SW480 (cell line): Measurements from ENCODE around the gene KMT2E.
"Not testable (repeated sequence)": the region's sequence is repeated elsewhere in the genome, so short reads cannot be mapped to it uniquely, and the experiment has no call there.

Experiments used
- DNase-seq: peaks from one replicate; pipeline ENCODE4 v3.0.0-alpha.2; 2016; ENCODE audit warnings: low spot score

Gene KMT2E, protein sequence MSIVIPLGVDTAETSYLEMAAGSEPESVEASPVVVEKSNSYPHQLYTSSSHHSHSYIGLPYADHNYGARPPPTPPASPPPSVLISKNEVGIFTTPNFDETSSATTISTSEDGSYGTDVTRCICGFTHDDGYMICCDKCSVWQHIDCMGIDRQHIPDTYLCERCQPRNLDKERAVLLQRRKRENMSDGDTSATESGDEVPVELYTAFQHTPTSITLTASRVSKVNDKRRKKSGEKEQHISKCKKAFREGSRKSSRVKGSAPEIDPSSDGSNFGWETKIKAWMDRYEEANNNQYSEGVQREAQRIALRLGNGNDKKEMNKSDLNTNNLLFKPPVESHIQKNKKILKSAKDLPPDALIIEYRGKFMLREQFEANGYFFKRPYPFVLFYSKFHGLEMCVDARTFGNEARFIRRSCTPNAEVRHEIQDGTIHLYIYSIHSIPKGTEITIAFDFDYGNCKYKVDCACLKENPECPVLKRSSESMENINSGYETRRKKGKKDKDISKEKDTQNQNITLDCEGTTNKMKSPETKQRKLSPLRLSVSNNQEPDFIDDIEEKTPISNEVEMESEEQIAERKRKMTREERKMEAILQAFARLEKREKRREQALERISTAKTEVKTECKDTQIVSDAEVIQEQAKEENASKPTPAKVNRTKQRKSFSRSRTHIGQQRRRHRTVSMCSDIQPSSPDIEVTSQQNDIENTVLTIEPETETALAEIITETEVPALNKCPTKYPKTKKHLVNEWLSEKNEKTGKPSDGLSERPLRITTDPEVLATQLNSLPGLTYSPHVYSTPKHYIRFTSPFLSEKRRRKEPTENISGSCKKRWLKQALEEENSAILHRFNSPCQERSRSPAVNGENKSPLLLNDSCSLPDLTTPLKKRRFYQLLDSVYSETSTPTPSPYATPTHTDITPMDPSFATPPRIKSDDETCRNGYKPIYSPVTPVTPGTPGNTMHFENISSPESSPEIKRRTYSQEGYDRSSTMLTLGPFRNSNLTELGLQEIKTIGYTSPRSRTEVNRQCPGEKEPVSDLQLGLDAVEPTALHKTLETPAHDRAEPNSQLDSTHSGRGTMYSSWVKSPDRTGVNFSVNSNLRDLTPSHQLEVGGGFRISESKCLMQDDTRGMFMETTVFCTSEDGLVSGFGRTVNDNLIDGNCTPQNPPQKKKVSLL (N-terminal part only)

DNA sequence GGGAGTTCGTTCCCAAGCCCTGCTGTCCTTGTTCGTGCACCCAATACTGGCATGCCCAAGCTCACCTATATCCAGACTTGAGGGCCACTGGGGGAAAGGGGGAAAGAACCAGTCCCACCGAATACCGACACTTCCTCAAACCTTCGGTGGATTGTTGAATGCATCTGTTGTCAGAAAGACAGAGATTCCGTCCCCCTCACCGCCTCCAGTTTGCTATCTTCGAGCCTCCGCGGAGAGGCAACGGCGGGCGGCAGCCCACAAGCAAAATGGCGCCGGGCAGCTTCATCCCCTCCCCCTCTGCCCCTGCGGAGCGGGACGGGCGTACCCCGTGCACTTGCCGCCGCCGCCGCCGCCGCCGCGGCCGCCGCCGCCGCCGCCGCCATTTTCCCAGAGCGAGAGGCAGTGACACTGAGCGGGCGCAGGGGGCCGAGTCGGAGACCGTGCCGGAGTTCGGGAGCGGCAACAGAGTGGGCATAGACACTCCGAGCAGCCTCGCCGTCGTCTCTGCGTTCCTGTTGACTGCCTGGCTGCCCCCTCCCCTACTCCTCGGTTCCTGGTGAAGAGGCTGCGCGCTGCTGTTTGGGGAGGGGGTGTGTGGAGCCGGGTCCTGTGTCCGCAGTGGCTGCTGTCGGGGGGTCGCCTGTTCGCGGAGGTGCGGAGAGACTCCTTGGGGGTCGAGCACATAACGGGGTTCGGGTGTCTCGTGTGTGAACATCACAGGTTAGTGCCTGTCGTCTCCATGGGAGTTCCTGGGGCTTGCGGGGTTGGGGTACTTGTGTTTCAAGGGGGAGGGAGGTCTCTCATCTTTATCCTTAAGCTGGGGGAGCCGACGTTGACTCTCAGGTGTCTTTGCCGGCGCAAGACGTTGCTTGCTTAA, at the start of gene KMT2E:
TSS of gene KMT2E (plus strand) at position 390 of the 877 bp plus-strand sequence. CDS start 26,748 bp downstream, outside the sequence.
- DNase-seq, result peak; percentile 94

DNA sequence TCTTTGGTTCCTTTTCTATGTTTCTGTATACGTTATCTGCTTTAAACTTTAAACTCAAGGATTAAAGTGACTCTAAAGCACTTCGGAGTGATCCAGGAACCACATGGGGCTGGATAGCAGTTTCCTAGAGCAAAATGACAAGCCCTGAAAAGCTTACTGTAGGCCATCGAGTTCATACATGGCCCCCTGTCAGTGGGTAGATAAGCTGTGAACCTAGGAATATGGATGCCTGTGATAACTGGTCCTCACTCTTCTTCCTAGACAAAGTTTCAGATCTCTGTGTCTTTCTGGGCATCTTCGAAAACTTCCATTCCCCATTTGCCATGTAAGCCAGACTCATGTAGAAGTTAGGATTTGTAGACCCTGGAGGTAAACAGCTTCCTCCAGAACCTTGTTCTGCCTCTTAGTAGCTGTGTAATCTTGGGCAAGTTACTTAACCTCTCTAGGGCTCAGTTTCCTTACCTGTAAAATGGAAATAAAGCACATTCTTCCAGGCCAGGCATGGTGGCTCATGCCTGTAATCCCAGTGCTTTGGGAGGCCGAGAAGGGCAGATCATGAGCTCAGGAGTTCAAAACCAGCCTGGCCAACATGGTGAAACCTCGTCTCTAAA, 49.3 kb upstream of the KMT2E start:
- no peak for DNase-seq

DNA sequence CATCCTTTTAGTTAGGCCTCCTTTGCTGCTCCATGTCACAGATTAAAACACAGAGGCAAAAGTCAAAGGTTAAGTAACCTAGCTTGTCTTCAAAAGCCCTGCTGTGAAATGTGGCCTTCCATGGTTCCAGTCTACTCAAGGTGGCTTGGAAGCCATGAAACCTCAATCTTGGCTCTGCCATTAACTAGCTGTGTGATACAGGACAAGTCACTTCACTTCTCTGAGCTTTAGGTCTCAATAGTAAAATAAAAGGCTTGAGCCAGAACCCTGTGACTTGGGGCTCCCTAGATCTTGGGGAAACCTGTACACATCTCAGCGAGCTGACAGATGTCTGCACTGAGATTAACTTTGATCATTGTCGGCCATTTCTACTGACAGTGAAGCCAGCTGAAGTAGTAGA, 48.0 kb upstream of the KMT2E start:
- DNase-seq, result no peak

DNA sequence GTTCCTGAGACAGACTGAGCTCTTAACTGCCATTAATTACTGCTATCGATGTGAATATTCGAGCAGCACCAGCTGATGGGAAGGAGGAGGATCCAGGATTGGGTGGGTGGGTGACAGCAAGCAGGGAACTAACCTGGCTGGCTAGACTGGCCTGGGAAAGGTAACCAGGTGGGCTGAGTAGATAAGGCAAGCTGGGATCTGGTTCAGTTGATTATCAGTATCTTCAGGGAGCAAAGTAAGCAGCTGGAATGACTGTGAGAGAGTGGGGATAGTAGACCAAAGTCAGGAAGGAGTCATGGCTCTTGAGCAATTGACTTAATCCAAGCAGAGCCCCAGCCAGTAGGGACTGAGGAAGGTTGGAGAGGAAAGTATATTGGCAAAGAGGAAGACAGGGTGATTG, 46.9 kb upstream of the KMT2E start:
- DNase-seq, result no peak

DNA sequence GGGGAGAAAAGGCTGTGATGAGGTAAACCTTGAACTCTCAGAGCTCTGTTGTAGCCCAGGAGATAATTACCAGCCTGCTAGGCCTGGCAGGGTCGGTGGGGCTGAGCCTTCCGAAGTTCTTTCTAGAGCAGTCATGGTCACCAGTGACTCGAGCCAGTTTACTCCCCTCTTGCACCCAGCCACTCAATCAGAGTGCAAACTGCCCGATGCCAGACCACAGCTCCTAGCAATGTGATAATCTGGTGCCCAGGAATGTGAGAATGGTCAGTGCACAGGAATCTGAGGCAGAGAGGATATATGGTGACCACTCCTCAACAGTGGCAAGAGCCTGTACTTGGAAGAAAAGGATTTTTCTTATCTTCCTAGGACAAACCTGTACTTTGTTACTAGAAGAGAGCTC, 46.4 kb upstream of the KMT2E start:
- no peak for DNase-seq

DNA sequence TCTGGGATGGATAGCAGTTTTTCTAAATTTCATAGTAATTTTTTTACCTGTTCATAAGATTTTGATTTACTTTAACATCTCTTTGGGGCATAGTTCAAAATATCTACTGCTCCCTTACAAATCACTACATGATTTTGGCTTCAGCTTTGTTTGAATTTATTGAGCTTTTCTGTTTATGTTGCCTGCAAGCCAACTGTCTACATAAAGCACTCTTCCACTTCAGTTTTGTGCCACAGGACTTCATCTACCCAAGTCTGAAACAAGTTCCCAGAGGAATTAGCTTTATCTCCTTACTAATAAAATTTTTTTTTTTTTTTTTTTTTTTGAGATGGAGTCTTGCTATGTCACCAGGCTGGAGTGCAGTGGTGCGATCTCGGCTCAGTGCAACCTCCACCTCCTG, 45.4 kb upstream of the KMT2E start:
- DNase-seq, result no peak

DNA sequence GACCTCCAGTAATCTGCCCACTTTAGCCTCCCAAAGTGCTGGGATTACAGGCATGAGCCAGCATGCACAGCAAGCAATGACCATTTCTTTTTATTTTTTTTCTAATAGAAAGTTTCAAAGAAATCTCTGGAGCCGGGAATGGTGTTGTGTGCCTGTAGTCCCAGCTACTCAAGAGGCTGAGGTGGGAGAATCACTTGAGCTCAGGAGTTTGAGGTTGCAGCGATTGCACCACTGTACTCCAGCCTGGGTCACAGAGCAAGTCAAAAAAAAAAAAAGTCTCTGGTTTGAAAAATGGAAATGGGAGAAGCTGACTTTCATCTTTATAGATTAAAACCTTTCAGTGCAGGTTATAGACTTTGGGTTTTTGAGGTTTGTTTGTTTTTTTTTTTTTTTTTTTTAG, 44.8 kb upstream of the KMT2E start:
- no peak for DNase-seq

DNA sequence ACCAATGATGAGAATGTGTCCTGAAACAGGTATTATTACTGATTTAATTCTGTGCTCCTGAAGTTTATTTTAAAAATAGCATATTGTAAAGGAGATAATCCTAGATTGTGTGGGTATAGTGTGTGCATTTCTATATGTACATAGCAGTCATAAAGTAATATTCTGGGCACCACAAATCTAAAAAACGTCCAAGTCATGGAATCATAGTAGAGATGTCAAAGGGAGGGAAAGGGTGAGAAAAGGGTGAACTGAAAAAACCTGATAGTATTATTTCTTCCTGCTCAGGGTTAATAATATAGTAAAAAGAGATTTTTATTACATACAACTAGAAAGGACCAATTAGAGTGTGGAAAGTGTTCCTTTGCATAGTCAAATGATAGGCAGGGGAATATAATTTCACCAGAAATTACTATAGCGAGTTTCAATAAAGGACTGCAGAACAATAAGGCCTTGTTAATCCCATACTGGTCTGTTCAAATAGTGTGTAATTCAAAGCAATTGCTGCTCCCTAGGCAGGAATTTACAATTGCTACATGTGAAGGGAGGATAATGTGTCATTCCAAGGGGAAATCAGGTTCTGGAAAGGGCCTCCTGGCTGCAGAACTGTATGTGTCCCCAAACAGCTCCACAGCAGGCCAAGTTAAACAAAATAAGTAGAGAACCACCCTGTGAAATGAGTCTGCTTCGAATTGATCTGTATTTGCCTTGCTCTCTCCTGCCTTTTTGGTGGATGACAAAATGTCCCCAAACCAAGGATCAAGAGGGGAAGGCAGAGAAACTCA, 42.5 kb upstream of the KMT2E start:
- peak; percentile 79 for DNase-seq

DNA sequence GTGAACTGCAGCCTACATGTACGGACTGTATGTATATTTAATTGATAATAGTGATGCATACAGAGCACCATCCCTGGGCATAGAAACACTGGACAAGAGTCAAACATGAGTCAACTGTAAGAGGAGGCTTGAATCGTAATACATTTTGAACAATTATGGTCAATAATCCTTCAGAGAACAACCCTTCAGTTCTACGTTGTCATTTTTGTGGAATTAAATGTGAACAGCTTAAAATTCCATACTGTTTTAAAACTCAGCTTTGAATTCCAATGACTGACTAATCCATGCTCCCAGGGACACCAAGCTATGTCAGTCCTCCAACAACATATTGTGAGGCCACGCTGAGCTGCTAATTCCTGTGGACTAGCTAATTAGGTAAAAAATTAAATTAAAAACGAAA, 41.5 kb upstream of the KMT2E start:
- no peak for DNase-seq

DNA sequence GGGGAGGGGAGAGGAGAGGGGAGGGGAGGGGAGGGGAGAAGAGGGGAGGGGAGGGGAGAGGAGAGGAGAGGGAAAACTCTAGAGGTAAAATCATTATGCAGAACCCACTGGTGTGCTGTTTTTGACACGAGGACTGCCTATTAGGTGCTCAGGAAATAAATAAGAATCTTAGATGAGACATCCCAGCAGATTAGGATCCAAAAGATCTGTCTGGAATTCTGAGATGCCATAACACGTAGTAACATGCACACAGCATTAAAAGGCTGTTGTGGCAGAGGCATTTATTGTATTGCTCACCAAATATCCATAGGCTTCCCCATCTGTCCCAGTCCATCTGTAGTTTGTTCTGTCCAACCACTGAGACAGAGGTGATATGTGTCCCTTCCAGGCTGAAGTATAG, 40.8 kb upstream of the KMT2E start:
- no peak for DNase-seq

DNA sequence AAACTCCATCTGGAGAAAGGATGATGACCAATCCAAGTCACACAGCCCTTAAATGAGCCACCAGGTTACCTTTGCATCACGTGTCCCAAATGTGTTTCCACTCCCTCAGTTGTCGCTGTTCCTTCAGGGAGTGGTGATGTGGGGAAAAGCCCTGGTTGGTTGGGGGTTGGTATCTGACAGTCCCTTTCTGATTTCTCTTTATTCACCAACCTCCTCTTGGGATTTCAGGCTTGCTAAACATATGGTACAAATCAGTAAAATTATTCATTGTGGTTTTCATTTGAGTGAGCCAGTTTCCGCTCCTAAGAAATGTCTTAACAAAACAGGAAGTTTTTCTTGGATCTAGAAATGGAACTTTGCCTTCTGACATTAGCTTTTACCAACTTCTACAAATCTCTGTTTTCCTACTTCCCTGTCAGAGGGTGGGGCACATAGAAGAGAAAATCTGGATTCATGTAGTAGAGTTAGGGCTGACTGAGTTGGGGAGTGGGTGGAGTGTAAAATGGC, 40.0 kb upstream of the KMT2E start:
- DNase-seq, result no peak

DNA sequence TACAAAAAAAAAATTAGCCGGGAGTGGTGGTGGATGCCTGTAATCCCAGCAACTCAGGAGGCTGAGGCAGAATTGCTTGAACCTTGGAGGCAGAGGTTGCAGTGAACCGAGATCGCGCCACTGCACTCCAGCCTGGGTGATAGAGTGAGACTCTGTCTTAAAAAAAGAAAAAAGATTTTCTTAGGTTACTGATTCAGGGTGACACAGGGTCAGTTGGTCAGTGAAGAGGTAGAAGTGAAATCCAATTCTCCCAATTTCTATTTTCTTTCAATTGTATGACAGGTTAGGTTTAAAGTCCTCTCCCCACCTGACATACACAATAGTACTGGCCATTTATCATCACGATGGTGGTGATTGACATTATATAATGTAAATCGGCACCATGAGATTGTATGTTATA, 38.5 kb upstream of the KMT2E start:
- DNase-seq, result not testable (repeated sequence)

DNA sequence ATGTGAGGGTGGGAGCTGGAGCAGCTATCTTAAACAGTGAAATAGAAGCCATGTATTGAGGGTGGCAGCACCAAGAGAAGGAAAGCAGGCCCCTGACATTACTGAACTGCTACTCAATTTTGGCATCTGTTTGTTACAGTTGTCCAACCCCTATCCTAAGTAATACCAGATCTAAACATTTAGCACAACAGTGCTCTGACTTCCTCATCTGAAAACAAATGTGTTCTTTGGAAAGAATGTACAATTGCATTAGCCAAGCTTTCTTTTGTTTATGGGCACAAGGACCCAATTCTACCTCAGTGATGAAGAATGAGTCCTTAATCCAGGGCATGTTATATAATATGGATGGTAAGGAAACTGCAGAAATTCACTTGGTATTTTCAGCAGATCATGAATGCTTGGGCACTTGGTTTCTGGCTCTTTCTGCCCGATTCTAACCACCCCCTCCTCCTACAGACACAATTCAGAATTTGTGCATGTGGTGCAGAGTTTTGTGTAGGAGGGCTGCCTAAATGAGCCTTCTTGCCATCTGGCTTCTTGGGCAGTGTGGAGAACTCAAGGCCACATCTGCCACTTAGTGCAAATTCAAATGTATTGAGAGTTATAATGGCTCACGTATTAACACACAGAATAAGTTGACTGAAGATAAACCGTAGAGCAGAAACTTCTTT, 36.9 kb upstream of the KMT2E start:
- DNase-seq, result no peak

DNA sequence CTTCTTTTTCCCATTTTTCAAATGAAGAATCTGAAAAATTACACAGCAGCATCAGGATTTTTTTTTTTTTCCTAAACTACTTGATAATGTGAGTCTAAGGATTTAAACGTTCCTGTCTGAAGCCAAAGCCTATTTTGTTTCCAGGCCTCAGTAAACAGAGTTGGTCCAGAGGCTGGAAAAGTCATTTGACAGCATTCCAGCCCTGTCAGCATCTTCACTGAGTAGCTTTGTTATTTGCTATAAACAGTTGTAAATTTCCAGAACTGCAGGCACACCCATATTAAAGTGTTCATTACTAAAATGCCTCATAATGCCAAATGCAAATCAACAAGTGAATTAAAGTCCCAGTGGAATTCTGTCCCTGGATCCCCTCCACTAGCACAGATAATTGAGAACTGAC, 35.5 kb upstream of the KMT2E start:
- DNase-seq, result no peak

DNA sequence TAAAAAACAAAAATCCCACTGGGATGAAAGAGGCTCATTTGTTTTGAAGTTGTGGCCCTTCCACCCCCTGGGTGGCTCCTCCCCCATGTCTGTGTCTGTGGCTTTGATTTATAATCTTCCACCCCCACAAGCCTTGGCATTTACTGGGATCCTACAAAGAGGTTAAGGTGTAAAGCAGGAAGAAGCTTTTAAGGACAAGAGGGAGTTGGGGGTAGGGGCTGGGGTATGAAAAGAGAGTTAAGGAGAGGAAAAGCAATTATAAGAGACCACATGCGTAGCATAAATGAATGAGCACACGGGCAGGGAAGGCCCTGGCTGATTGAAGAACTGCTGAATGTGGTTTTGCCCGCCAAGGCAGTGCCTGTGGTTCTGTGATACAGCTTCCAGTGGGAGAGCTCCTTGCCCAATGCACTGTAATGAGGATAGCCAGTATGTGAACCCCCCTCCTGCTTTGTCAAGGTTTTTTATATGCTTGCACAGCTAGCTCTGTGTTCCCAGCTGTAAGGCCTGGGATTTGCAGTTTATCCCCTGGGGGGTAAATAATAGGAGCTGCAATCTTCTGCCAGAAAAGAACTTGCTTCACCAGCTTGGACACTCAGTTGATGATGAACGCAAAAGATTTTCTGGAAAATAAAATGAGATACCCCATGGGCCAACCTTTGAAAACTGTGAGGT, 34.7 kb upstream of the KMT2E start:
- peak; percentile 91 for DNase-seq

DNA sequence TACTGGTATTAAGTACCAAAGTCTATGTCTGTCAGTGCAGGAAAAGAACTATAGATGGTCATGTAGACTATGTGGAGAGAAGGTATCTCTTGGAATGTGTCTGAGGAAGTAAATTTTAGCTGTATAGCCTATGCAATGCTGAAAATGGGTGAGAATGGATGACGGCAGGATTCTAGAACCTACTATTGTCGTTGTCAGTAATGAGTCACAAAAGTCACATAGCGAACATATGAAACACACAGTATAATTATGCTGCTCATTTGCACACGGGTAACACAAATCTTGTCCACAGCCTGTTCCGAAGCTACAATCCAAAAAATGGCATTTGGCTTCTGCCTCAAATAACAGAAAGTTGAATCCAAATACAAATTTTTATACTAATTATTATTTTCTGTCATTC, 33.6 kb upstream of the KMT2E start:
- DNase-seq, result no peak

DNA sequence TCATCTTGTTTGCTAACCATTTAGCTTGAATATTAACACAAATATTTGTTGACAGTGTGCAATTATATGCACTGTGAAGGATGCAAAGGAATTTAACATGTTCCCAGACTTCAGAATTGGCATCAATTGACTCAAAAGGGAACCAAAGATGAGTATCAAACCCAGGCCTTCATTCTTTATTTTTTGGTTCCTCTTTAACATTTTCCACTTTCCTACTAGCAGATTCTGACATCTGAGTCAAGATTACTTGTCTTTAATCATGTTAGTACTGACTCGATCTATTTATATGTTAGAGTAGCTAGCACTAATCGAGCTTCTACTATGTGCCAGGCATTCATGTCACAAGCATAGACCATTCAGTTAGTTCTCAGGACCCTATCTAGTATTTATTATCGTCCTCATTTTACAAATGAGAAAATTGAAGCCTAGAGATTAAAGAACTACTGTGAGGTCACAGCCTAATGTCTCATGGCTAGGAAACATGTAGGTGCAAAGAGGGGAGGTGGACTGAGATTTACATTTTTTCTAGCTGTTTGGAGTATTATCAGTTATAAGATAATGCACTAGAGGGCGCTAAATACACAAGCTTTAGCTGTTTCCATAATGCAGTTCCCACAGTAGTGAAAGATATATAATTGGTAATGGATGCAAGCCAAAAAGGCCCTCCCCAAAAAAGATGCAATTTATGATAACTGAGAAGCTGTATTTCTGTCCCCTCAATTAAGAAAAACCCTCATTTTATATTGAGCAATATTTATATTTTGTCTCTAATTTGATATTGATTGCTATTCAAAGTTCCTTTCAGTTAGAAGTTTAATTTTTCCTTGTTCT, 32.9 kb upstream of the KMT2E start:
- DNase-seq, result peak; percentile 86

DNA sequence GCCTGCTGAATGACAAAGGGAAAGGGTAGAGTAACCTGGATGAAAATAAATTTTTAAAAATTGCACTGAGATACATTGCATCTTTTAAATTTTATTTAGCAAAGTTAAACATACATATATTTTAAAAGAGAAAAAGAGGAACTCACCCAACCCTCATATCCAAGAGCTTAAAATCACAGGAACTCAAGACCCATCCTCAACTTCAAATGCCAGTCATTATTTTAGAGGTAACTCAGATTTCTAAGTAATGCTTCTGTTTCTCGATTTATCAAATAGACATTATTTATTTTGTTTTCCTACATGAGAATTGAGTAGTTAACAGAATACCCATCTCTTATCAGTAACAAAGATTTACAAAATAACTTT, 32.4 kb upstream of the KMT2E start:
- no peak for DNase-seq
